NCI-H1092 (cell line): ENCODE data around the gene DNAJA4.
A peak's percentile ranks its signal among the peaks of the same experiment; 100 is the strongest.

ENCODE experiments used
- DNase-seq: peaks from one replicate; lab custom pipeline; 2025; lab: John Stamatoyannopoulos, UW

Gene DNAJA4

DNA sequence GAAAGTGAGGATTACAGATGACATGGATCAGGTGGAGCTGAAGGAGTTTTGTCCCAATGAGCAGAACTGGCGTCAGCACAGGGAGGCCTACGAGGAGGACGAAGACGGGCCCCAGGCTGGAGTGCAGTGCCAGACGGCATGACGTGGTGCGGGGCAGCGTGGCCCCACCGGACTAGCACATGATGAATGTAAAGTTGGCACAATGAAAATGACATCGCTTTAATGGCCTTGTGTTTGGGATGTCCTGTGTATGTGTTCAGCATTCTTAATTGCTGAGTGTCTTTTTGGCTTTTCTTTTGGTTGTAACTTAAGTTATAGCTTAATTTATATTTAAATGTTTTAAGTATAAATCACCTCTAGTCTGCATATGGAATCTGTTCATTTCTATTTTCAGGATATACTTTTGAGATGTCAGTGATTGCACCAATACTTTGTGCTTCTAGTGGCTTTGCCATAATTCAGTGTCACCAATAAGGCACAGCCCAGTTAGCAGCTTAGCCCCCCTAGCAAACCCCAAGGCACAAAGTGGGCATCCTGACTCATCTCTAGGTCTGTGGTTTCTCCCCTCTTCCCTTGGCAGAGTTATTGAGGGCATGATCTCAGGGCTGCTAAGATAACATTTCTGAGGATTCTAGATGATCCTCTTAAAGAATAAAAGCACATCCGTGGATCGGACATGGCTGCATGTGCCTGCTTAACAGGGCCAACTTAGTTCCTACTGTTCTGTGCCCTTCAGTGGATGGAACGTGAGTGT lies 16.1 kb downstream of the DNAJA4 start:
- DNase-seq: no peak

DNA sequence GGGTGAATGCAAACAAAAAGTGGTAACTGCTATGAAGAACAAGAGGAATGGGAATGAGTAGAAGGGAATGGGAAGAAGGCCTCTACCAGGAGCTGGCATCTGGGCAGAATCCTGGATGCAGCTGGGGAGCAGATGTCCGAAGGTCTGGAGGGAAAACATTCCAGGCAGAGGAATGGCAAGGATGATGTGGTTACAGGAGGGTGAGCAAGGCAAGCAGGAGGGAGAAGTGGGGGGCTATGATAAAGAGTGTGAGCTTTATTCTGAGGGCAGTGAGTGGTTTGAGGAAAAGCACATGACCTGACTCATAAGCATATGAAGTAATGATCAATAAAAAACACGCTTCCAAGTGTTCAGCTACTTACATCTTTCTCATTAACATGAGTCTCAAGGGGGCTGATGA lies 18.0 kb downstream of the DNAJA4 start:
- no peak for DNase-seq

DNA sequence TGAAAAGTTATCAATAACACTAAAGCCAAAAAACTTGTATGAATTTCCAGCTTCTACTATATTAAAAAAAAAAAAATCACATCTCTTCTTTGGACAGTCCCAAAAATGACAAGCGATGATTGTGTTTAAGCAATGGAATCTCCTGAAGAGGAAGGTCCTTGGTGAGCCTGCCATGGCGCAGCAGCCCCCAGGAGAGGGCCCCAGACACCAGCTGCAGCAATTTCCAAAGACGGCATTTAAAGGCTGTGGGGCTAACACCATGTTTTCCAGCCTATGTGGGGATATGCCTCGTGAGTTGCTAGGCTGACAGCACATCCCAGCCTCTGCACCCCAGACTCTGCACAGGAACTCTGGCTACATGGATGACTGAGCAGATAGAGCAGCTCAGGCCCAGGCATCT lies 20.4 kb downstream of the DNAJA4 start:
- no peak for DNase-seq

DNA sequence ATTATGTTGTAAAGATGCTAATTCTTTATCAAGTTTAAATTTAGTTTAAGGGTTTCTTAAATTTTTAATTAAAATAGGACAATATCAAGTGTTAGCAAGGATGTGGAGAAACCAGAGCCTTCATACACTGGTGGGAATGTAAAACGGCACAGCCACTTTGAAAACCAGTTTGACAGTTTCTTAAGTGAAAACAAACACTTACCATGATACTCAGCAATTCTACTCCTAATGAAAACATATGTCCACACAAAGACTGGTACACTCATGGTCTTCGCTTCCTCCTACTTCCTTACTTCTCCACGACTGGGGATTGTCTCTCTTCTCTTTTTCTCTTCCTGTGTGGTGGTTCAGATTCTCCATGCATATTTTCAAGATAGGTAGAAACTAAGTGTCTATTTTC lies 25.9 kb downstream of the DNAJA4 start:
- DNase-seq: no peak

DNA sequence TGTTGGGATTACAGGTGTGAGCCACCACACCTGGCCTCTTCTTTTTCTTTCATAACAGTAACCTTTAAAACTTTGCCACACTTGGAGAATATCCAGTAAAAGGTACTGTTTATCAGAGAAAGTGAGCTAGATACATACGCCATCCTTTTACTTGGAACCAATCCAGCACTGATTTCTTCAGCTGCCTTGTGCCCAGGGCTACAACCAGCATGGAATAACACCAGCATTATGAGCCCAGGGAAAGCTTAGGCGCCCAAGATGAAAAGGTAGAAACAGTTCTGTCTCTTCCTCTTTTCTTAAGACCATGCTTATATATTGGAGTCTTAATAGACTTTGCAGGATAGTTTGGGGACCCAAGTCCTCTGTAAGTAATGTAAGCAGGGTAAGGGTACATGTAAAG lies 26.7 kb downstream of the DNAJA4 start:
- no peak for DNase-seq

DNA sequence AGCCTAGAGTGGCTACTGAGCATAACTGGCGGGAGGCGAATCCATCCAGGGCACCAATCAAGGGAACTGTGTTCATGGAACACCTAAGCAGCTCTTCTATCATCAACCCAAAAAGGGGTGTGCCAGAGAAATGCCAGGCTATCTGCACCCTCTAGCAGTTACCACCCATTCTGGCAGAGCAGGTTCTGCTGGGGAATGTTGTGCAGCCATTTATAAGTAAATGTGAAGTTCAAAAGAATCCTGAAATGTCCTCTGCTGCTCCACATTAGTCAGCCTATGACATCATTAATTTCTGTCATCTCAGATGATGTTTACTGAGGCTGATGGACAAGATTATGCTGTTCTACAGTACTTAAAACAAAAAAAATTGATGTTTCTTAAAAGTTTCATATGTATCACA lies 27.3 kb downstream of the DNAJA4 start:
- no peak for DNase-seq

DNA sequence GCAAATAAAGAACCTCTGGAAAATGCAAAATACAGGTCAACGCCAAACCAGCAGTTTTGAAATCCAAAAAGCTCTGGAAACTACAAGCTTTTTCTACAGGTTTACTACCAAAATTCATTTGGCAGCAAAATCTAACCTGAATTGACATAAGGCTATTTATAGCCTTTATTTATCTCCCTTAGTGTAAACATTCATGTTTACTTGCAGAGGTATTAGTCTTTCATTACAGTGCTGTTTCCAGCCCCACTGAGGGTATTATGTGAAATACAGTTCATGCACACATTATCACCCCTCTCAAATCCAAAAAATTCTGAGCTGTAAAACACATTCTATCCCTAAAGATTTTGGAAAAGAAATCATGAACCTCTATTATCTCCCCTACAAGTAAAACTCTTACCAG lies 27.9 kb downstream of the DNAJA4 start:
- no peak for DNase-seq

DNA sequence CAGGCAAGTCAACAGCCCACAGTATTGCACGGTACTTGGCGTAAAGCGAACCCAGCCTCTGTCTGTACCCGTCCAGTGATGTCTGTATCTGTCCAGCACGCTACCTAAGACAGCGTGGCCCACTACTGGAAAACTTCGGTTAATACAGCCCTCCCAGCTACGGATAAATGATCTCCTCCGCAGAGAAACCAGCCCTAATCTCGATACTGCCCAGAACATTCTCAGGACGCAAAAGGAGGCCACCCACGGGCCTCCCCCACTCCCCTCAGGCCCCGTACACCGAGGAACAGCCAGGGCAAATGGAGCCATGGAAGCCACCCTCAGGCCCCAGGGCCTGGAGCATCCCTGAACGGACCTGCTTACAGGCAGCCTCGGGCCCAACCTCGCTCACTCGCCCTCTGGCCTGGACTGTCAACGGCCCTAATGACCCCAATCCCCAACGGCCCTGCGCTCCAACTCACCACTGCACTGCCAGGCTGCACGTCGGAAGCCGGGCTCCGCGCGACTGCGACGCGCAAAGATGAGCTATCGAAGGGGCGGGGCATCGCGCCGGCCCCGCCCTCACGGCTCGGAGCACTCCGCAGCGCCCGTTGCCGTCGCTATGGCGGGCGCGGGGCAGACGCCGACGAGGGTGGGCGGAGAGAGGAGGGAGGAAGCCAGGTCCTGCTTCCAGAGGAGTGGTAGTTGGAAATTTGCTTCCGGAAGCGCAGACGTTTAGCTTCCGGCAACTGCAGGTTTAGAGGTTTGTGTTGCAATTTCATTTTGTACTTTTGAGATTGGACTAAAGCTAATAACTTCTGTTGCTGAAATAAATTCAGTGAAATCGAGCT lies 35.0 kb downstream of the DNAJA4 start, which contains the start of gene SKIC8:
Gene SKIC8, minus strand, starts transcription at position 509 of the 830 bp plus-strand sequence. CDS start 3,923 bp downstream, outside the sequence.
- DNase-seq: peak; percentile 85

DNA sequence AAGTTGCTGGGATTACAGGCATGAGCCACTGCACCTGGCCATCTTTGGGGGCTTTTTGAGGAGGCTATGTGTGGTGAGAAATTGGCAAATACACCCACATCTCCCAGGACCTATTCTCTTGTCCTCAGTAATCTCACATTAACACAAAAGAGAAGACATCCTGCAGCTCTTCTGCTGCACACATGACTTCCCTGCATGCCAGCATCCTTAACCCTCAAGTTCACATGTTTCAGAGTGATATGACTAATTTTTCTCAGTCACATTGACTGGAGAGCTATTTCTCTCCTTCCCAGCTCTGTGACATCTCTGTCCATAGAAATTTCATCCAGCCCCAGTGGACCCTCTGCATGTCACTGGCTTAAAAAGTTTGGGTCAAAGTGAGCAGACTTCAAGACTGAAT lies 37.0 kb downstream of the DNAJA4 start:
- DNase-seq: no peak

DNA sequence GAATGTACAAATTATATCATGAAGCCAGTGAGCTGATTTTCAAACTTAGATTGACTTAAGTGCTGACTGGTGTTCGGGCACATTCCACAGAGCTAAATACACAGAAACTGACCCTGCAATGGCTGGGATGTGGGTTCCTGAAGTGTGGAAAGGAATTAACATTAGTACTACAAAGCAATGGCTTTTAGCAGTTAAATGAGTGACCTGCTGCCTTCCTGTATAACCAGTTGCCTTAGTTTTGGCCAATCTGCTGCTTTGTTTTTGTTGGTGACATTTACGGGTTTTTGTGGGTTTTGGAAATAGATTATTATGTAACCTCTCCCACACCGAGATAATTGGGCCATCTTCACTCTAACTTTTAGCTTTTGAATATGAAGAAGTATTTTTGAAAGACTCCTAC lies 37.5 kb downstream of the DNAJA4 start:
- no peak for DNase-seq

DNA sequence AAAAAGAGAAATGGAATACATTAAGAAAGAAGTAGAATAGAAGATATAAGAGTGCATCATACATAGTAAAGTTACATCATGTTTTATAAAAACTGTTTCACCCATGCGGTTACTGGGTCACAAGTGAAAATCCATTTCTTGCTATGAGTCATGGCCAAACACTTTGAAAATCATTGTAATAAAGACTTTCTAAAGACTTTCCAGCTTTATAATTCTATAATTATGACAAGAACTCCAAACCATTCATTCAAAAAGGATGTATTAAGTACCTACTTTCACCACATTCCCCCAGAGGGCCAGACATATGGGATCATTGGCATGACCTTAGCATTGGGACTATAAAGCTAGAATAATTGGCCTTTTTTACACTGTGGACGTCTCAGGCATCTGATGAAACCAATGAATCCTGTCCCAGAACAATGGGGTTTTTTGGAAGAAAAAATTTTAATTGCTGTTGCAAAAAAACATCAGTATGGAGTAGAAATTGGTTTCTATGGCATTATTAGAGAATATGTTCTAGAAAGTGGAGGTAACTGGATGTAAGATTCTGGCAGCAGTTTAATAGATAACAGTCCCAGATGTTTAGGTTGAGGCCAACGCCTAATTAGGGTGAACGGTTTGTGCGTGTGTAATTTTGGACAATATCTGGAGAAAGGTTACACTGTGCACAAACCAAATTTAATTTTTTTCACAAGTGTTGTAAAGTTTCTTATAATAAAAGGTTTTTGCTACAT lies 38.4 kb downstream of the DNAJA4 start:
- no peak for DNase-seq

DNA sequence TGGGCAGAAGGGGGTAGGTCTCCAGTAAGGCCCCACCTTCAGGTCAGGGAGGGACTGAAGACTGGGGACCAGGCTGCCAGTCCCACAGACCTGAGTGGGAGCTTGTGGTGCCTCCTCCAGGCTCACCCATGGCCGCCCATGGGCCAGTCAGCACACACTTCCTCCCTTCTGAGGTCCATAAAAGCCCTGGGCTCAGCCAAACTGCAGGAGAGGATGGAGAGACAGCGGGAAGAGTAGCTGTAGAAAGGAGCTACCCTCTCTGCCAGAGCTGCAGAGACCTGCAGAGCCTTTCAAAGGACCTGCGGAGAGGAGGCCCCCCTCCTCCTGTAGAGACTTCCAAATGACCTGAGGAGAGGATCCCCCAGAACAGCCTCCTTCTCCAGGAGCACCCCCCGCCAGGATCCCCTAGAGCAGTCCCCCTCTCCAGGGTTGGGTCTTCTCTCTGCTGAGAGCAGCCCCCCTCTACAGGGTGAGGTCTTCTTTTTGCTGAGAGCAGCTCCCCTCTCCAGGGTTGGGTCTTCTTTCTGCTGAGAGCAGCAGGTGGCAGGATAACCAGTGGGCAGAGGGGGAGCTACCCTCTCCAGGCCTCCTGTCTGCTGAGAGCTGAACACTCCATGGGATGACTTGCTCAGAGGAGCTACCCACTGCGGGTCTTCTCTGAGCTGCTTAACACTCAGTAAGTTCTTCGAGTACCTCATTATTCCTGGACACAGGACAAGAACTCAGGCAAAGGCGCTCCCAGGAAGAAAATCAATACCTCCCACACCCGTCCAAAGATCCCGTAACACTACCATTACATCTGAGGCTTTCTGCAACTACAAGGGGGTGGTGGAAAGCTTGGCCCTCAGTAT lies 40.1 kb downstream of the DNAJA4 start:
- no peak for DNase-seq

DNA sequence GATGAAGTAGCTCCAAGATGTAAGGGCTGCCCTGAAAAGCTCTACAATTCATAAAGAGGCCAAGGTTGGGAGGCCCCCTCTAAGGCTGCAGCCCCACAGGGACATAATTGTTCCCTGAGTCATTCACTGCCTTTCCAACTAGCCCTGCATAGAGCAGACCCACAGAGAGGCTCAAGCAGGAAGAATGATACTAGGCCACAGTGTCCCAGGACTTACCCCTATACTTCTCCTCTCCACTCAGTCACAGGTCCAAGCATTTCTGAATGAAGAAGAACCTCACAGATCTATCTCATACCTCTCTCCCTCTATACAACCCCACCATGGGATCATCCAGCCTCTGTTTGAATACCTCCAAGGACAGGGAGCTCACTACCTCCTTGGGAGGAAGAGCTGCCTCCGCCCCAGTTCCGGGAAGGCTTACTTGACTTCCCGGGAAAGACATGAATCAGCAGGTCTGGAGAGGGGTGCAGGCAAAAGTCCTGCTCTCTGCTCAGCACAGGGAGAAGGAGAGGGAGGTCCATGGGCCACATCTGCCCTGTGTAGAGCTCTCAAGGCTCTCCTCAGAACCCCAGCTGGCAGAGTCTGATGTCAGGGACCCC lies 41.9 kb downstream of the DNAJA4 start:
- DNase-seq: no peak

DNA sequence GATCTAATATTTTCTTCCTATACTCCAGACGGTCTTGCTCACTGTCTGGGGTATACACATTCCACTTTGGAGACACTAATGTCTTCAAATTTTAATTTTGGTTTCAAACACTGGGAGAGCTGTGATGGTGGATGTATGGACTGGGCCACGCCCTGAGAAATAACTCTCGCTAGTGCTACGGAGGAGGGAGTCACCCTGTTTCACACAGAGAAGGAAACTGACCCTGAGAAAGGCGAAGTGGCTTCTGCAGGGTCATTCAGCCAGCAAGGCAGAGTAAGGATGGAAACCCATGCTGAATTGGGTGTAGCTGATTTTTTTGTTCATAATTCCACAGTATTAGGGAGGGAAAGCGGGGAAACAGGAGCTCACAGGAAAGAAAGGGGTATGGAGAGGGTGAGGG lies 43.6 kb downstream of the DNAJA4 start:
- no peak for DNase-seq

DNA sequence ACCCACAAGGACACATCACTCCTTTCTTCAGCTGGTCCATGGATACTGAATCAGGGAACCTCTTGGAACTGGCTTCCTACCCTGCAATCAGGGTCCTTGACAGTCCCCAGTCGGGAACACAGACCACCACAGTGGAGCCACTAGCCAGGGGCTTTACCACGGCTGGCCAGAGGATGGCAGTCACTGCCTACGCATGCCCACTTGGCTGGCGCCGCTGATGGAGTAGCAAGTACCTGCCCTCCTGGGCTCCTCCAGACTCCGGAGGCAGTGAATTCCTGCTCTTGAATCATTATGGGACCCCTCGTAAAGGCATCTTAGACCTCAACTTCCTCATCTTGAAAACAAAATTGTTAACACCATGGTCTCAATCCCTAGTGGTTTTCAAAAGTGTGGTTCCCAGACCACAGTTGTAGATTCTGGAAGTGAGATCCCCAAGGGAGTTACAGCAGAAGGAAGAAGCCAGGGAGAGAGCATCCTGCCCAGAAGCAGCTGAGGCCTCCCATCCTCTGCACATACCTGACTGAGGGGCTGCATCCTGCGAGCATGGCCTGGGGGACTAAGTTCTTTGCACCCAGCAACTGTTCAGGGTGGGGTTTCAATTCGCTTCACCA lies 44.2 kb downstream of the DNAJA4 start:
- peak; percentile 49 for DNase-seq

DNA sequence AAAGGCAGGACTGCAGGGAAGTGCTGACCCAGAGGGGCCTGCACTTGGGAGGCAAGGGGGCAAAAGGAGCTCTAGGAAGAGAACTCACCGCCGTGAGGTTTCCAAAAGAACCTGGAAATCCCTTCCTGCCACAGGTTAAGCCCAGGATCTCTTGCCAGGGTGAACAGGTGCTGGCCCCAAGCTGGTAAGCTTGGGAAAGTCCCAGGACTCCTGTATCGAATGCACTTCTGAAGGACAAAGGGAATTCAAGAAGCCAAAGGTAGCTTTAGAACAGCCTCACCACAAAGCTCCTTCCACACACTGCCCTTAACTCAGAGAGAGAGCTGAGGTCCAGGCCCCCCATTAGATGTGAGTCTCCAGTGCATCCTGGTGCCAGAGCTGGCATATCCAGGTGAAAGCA lies 46.9 kb downstream of the DNAJA4 start:
- no peak for DNase-seq

DNA sequence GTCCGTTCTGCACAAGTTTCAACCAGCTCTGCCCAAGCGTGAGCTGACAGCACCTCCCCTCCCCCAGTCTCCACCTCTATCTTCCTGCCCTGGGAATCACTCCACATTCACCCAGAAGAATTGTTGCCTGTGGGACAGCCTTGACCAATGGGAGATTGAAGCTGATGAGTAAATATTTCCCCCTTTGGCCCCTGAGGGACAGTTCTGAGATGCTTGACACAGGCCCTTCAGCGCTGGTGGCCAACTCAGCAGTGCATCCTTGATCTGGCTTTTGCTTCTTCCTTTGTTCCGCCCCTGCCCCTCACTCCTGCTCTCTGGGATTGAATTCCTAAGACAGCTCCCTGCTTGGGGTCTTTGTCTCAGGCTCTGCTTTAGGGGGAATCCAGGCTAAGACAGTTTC lies 48.2 kb downstream of the DNAJA4 start:
- no peak for DNase-seq

DNA sequence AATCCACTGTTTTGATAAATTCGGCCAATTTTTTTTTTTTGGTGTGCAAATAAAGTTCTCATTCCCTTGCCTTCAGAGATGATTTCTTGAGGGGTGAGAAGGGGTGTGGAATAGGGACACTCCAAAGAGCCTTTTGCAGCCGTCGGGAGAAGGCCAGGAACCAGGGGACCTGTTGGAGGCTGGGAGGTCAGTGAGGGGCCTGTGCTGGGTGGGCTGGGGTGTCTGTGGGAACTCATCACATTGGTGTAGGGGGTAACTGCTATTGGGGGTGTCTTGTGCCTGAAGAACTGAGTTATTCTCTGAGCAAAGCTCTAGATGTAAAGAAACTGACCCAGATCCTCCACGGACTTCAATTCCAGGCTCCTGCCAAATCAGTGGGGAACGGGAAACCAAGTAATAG lies 48.6 kb downstream of the DNAJA4 start:
- no peak for DNase-seq

DNA sequence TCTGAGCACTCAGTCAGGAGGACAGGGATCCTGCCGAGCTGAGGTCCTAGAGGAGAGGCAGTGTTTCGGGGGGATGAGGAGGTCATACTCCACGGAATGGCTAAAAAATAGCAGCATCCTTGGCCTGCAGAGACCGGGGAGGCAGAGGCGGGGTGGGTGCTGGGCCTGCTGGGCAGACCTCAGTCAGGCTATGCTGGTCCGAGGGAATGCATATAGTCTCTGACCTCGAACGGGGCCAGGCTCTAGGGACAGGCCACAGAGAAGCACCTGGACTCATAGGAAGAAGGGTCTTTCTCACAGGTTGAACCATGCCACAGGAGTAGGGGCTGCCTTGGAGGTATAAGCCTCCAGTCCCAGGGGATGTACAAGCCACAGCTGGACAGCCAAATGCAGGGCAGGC lies 49.0 kb downstream of the DNAJA4 start:
- no peak for DNase-seq

DNA sequence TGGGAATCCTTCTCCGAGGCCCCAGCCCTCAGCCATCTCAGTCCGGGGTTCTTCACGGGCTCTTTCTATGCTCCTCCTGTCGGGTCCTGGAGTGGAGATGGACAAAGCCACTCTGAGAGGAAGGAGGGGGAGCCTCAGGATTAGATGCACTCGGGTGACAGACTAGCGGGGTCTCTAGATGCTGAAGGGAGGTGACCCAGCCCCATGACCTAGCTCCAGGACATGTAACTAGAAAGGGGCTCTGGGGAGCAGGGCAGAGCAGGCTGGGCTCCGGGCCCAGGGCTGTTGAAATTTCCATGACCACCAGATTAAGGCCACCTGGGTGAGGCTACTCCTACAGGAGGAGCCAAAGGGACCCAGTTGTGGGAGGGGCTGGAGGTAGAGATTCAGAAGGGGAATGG lies 49.8 kb downstream of the DNAJA4 start:
- no peak for DNase-seq

DNA sequence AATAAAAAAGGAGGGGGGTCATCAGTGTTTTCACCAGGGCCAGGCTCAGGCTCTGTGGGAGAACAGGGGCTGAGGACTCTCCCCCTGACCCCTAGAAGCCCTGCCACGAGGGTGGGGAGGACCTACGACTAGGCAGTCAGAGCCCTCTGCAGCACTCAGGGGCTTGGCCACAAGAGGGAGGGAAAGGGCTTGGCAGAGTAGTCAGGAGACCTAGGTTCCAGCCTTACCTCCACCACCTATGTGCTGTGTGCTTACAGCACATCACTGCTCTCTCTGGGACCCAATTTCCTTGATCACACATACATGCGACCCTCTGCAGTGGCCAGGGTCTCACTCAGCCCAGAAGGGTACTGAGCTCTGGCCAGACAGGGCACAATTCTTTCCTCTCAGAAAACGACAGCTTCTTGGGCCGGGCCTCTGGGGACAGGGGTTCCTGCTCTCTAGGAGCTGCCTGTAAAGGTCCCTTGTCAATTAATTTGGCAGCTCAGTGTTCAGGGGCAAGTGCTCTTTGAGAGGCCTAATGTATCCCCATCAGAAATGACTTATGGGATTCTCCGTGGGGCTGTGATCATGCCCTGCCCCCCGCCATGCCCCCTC lies 51.4 kb downstream of the DNAJA4 start:
- peak; percentile 58 for DNase-seq
